Endothelial cell of umbilical vein (primary cell): Measurements from ENCODE around the gene ZMYM1. TPM values are rescaled to one million over a fixed set of nuclear protein-coding genes. Genes with fewer than 3 reads are reported as not detected.
A peak's percentile ranks its signal among the peaks of the same experiment; 100 is the strongest.

ENCODE experiments used
- BruUV-seq: library from RNA; stranded (reverse); fragments of 400-500 nt; replicated peaks from 2 replicates; lab custom pipeline; 2021; lab: Mats Ljungman, UMichigan
- CTCF ChIA-PET: fragments of 300-600, 350-600 bp; sonication (Branson Sonifier 250); formaldehyde crosslinking; loops from one replicate; lab custom pipeline; 2021; ENCODE audit warnings: antibody characterized with exemption, inconsistent platforms; lab: Charles Lee
- POLR2A ChIA-PET: fragments of 300-600, 350-600 bp; sonication (Branson Sonifier 250); formaldehyde crosslinking; loops from one replicate; lab custom pipeline; 2021; ENCODE audit warnings: antibody characterized with exemption, inconsistent platforms; lab: Charles Lee
- DNase-seq: peaks from one replicate; pipeline ENCODE4 v3.0.0-alpha.2; 2011; ENCODE audit warnings: low read depth, low spot score
- FAIRE-seq: peaks from 2 replicates; lab custom pipeline; 2011; peaks lifted over from hg19 to GRCh38; lab: Jason Lieb, UNC
- H2AFZ ChIP-seq: 2 replicates; pipeline ENCODE4 v1.6.0; 2012; ENCODE audit warnings: low read depth, low read length, control low read depth, inconsistent platforms
- H3K27ac ChIP-seq: 2 replicates; pipeline ENCODE4 v1.5.1; 2011; ENCODE audit warnings: low read depth, mild to moderate bottlenecking, control low read depth, low read length, moderate library complexity; ENCODE audit not compliant: insufficient read depth
- H3K27me3 ChIP-seq, 2 experiments: 2 replicates each; pipeline versions ENCODE4 v1.6.0 to v1.6.1; 2011; ENCODE audit warnings: low read length in 2 of 2, mixed read lengths in 1 of 2; ENCODE audit not compliant: control insufficient read depth in 2 of 2, insufficient read depth in 2 of 2
- H3K36me3 ChIP-seq, 2 experiments: 2 replicates in 1 of 2; 3 replicates in 1 of 2; pipeline ENCODE4 v1.5.1; 2011; ENCODE audit warnings: low read length in 2 of 2, mild to moderate bottlenecking in 1 of 2, moderate library complexity in 1 of 2; ENCODE audit not compliant: control insufficient read depth in 2 of 2, insufficient read depth in 2 of 2; ENCODE audit errors: extremely low read depth in 1 of 2
- H3K4me1 ChIP-seq: 3 replicates; pipeline ENCODE4 v1.5.1; 2011; ENCODE audit warnings: mild to moderate bottlenecking, low read length; ENCODE audit not compliant: control insufficient read depth, insufficient read depth; ENCODE audit errors: extremely low read depth
- H3K4me2 ChIP-seq: 2 replicates; pipeline ENCODE4 v1.6.1; 2011; ENCODE audit warnings: low read length, control low read depth, mixed read lengths; ENCODE audit not compliant: insufficient read depth
- H3K4me3 ChIP-seq, 3 experiments: fragments of 200-600 bp in 1 of 3; sonication (generic), shearing (Covaris generic) in 1 of 3; replicated peaks in 1 of 3; 2 replicates each; pipeline ENCODE4 v1.5.1; 2011 to 2016; ENCODE audit warnings: control low read depth in 3 of 3, low read length in 3 of 3, mild to moderate bottlenecking in 2 of 3, inconsistent platforms in 1 of 3, low read depth in 1 of 3, moderate library complexity in 1 of 3; ENCODE audit not compliant: insufficient read depth in 1 of 3
- H3K79me2 ChIP-seq: 2 replicates; pipeline ENCODE4 v1.6.0; 2012; ENCODE audit warnings: low read length, inconsistent platforms; ENCODE audit not compliant: control insufficient read depth, insufficient read depth
- H3K9ac ChIP-seq: replicated peaks from 2 replicates; pipeline ENCODE3; 2011; ENCODE audit warnings: low read length, control low read depth; ENCODE audit not compliant: insufficient read depth; ENCODE audit errors: extremely low read depth
- H3K9me1 ChIP-seq: replicated peaks from 3 replicates; pipeline ENCODE4 v1.6.0; 2011; ENCODE audit warnings: mild to moderate bottlenecking, low read length; ENCODE audit not compliant: control insufficient read depth, insufficient read depth; ENCODE audit errors: extremely low read depth
- H3K9me3 ChIP-seq: replicated peaks from 2 replicates; pipeline ENCODE4 v1.5.1; 2012; ENCODE audit warnings: low read length, inconsistent platforms; ENCODE audit not compliant: control insufficient read depth, insufficient read depth
- H4K20me1 ChIP-seq: replicated peaks from 2 replicates; pipeline ENCODE3; 2011; ENCODE audit warnings: mild to moderate bottlenecking, low read length; ENCODE audit not compliant: control insufficient read depth, insufficient read depth; ENCODE audit errors: extremely low read depth
- EZH2 ChIP-seq: IDR thresholded peaks from 2 replicates; pipeline ENCODE4 v1.6.1; 2012; ENCODE audit warnings: borderline replicate concordance, low read depth, mild to moderate bottlenecking, moderate library complexity, low read length, inconsistent platforms; ENCODE audit not compliant: severe bottlenecking
- GATA2 ChIP-seq: IDR thresholded peaks from 2 replicates; pipeline ENCODE4 v1.7.0; 2011; ENCODE audit warnings: low read depth, mild to moderate bottlenecking, moderate library complexity, mixed read lengths, low read length; ENCODE audit not compliant: insufficient read length, insufficient read depth
- JUN ChIP-seq: IDR thresholded peaks from 2 replicates; pipeline ENCODE4 v1.6.1; 2011; ENCODE audit warnings: borderline replicate concordance, low read depth; ENCODE audit not compliant: insufficient read length, insufficient read depth
- MYC ChIP-seq: IDR thresholded peaks from one replicate; pipeline ENCODE4 v1.6.1; 2011; ENCODE audit warnings: mild to moderate bottlenecking, low read depth, low read length
- dilution Hi-C: fragments of 300-500 bp; cut with MboI; formaldehyde crosslinking; loops from one replicate; pipeline ENCODE4 v1.15.0; 2019; ENCODE audit warnings: low sequenced_read_pairs; ENCODE audit not compliant: extremely low pct_ligation_motif_present
- intact Hi-C: fragments of 100-400 bp; cut with micrococcal nuclease; formaldehyde crosslinking; loops from one replicate; pipeline ENCODE4 v1.10.0; 2022
- polyA plus RNA-seq, 4 experiments: library from polyadenylated mRNA; depleted of rRNA in 3 of 4; stranded (reverse) in 3 of 4; unstranded in 1 of 4; fragments of >200 nt; gene quantifications; 2 replicates each; pipeline versions ENCODE4 v1.2.1 to v1.2.3, GENCODE V29; 2011 to 2012; ENCODE audit warnings: missing spikeins in 1 of 4
- total RNA-seq: library from RNA; stranded (reverse); gene quantifications from 2 replicates; pipeline ENCODE4 v1.2.3, GENCODE V29; 2021
- TF ChIP-seq, protein P1 (sequence below), 2 donors: IDR thresholded peaks; 1 replicate in 1 of 2; 2 replicates in 1 of 2; pipeline ENCODE4 v1.5.1; 2011; ENCODE audit warnings: low read length in 2 of 2, mild to moderate bottlenecking in 2 of 2, moderate library complexity in 2 of 2, control low read depth in 1 of 2, inconsistent platforms in 1 of 2, low read depth in 1 of 2; ENCODE audit not compliant: insufficient read depth in 1 of 2; ENCODE audit errors: extremely low read depth in 1 of 2
- TF ChIP-seq, protein P2 (sequence below): IDR thresholded peaks from 2 replicates; pipeline ENCODE4 v1.6.1; 2011; ENCODE audit not compliant: insufficient read depth, insufficient read length

ZMYM1 gene
- total and polyA plus RNA-seq, 2 donors (not counting 3 experiments of a cell fraction or from before 2014, with no cell fraction given) = 5.8 to 21.4 TPM

DNA sequence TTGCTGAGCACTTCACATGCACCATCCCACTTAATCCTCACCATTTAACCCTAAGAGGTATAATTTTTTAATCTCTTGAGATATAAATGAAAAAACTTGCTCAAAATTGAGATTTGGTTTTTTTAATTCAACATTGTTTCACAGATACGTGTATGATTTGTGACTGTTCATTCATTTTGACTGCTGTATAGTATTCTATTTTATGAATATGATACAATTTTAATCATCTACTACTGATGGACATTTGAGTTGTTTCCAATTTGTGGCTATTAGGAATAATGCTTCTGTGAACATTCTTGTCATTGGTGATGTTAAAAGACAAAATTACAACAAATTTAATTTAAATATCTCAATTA lies 46.8 kb upstream of the ZMYM1 start:
- intact Hi-C loops = loop anchor here (5.0 kb wide), 2 partner anchors 160 to 180 kb away; partner anchors contain the start of gene SFPQ
- H3K9me1 ChIP-seq = no peaks in the 10 kb centered on the region
- H3K27ac ChIP-seq = no peak overlapping the region
- no peak overlapping the region for H3K4me2 ChIP-seq
- no peak for FAIRE-seq
- CTCF ChIA-PET = interaction anchor here (0.8 to 1.3 kb wide), 3 partner anchors 15 to 80 kb away, joined by 3 to 5 read pairs (median 3); no protein-coding TSS in a partner anchor
- BruUV-seq = TSS peak; percentile 32
- no peak for DNase-seq
- peaks cover 9% of the 10 kb centered on the region for H3K4me1 ChIP-seq
- POLR2A ChIA-PET = interaction anchor here (0.7 to 1.8 kb wide), 4 partner anchors 18 to 64 kb away, joined by 3 to 10 read pairs (median 6); partner anchors contain the start of genes TMEM35B and ZMYM1
- H3K9ac ChIP-seq = no peak overlapping the region
- H3K36me3 ChIP-seq = no peaks in the 10 kb centered on the region
- no peak for TF ChIP-seq MYC
- TF ChIP-seq, protein P1, sequence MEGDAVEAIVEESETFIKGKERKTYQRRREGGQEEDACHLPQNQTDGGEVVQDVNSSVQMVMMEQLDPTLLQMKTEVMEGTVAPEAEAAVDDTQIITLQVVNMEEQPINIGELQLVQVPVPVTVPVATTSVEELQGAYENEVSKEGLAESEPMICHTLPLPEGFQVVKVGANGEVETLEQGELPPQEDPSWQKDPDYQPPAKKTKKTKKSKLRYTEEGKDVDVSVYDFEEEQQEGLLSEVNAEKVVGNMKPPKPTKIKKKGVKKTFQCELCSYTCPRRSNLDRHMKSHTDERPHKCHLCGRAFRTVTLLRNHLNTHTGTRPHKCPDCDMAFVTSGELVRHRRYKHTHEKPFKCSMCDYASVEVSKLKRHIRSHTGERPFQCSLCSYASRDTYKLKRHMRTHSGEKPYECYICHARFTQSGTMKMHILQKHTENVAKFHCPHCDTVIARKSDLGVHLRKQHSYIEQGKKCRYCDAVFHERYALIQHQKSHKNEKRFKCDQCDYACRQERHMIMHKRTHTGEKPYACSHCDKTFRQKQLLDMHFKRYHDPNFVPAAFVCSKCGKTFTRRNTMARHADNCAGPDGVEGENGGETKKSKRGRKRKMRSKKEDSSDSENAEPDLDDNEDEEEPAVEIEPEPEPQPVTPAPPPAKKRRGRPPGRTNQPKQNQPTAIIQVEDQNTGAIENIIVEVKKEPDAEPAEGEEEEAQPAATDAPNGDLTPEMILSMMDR (IDR thresholded peaks at IDR 0.05; ENCODE audit: extremely low read depth in 1 of 2, insufficient read depth in 1 of 2, low read depth in 1 of 2, low read length in 2 of 2) = no peak
- no peak for TF ChIP-seq GATA2
- peak overlapping the region in 1 of 3 experiments; percentile 96 for H3K4me3 ChIP-seq
- H4K20me1 ChIP-seq = no peaks in the 10 kb centered on the region
- H3K9me3 ChIP-seq = no peaks in the 10 kb centered on the region
- no peaks in the 10 kb centered on the region for H3K27me3 ChIP-seq
- peak overlapping the region; percentile 70 for H2AFZ ChIP-seq
- dilution Hi-C loops = no loop called here
- H3K79me2 ChIP-seq = peaks cover 16% of the 10 kb centered on the region

DNA sequence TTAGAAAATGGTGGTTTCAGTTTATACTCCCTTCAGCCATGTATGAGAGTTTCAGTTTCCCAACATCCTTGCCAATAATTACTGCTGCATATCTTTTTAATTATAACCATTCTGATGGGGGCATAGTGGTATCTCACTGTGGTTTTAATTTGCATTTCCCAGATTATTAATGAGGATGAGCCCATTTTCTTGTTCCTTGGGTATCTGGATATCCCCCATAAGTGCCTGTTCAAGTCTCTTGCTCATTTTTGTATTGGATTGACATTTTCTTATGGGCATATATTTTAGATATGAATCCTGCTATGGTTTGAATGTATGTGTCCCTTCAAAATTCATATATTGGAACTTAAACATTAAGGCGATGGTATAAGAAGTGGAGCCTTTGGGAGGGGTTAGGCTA lies 45.8 kb upstream of the ZMYM1 start:
- CTCF ChIA-PET = no interaction called here
- H3K4me3 ChIP-seq = no peak overlapping the region

More for the DNA sequence above, 45.8 kb upstream of the ZMYM1 start:
- dilution Hi-C loops (no loop called here), intact Hi-C loops (loop anchor here (5.0 kb wide), 2 partner anchors 159 to 181 kb away; partner anchors contain the start of gene SFPQ)
- Histone ChIP-seq H3K4me2 (no peak overlapping the region), H3K4me1 (peaks cover 9% of the 10 kb centered on the region), H4K20me1 (no peaks in the 10 kb centered on the region), H3K36me3 (no peaks in the 10 kb centered on the region), H3K79me2 (peaks cover 14% of the 10 kb centered on the region), H3K27me3 (no peaks in the 10 kb centered on the region), H3K9ac (no peak overlapping the region), H3K9me3 (no peaks in the 10 kb centered on the region), H2AFZ (no peak overlapping the region), H3K27ac (no peak overlapping the region), H3K9me1 (no peaks in the 10 kb centered on the region)
- no TSS peak for BruUV-seq
- POLR2A ChIA-PET = no interaction called here
- DNase-seq (no peak), FAIRE-seq (no peak)
- TF ChIP-seq, protein P2, sequence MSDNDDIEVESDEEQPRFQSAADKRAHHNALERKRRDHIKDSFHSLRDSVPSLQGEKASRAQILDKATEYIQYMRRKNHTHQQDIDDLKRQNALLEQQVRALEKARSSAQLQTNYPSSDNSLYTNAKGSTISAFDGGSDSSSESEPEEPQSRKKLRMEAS = no peak
- TF ChIP-seq EZH2 (no peak), GATA2 (no peak), JUN (no peak)
